ENCODE data around the gene ADGRD1. TPM values are rescaled to one million over a fixed set of nuclear protein-coding genes. Genes with fewer than 3 reads are reported as not detected.

ADGRD1 gene
- total RNA-seq, 1 donor from 2014 or later = 108 TPM

DNA sequence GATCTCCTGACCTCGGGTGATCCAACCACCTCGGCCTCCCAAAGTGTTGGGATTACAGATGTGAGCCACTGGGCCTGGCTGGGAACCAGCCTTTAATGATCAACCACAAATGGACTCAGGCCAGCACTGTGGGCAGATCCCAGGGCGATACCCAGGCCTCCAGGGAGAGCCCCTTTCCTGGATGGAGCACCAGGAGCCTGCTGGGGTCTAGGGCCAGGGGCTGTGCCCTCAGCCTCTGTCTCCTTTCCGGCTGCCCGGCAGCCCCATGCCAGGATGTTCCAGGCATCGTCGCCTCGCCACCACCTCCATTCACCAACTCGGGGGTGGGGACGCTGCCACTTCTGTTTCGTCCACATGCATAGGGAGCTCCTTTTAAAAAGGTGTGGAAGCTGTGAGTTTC lies 2.3 kb downstream of the ADGRD1 start:
- ATAC-seq (no peak), DNase-seq (no peak)
- no peaks in the 10 kb centered on the region for H3K9me3 ChIP-seq
- H3K4me1 ChIP-seq = peaks cover 28% of the 10 kb centered on the region
- H3K4me3 ChIP-seq = peak overlapping the region; percentile 66
- H3K27ac ChIP-seq = peak overlapping the region; percentile 86
- intact Hi-C loops (cut with DNase I) = no loop called here
- TF ChIP-seq, protein P1, sequence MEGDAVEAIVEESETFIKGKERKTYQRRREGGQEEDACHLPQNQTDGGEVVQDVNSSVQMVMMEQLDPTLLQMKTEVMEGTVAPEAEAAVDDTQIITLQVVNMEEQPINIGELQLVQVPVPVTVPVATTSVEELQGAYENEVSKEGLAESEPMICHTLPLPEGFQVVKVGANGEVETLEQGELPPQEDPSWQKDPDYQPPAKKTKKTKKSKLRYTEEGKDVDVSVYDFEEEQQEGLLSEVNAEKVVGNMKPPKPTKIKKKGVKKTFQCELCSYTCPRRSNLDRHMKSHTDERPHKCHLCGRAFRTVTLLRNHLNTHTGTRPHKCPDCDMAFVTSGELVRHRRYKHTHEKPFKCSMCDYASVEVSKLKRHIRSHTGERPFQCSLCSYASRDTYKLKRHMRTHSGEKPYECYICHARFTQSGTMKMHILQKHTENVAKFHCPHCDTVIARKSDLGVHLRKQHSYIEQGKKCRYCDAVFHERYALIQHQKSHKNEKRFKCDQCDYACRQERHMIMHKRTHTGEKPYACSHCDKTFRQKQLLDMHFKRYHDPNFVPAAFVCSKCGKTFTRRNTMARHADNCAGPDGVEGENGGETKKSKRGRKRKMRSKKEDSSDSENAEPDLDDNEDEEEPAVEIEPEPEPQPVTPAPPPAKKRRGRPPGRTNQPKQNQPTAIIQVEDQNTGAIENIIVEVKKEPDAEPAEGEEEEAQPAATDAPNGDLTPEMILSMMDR (IDR thresholded peaks at IDR 0.05) = no peak
- peaks cover 8% of the 10 kb centered on the region for H3K36me3 ChIP-seq
- H3K27me3 ChIP-seq (ENCODE audit: low read depth) = no peaks in the 10 kb centered on the region

DNA sequence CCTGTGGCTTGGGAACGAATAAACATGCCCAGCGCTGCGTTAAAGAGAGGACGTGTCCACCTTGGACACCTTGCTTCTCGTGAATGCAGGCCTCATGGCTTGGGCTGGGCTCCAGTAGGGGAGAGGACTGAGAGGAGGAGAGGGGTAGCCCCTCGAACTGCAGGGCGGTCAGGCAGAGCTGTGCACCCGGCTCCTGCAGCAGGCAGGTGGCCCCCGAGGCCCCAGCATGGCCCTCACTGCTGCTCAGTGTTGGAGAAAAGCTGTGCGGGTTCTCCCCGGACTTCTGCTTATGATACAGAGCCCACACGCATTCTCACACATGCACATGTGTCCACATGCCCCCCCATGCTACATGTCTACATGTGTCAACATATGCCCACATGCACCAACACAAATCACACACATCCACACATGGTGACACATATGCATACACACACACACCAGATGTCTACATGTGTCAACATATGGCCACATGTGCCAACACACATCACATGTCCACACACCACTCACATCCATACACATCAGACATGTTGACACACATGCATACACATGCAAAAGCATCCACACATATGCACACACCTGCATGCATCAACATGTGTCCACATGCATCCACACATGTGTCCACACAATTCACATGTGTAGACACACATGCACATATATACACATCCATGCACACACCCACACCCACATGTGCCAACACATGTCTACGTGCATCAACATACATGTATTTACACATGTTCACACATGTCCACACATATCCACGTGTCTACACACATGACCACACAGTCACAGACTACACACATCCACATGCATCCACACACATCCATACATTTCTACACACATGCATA lies 3.0 kb downstream of the ADGRD1 start:
- DNase-seq (no peak), ATAC-seq (no peak)
- Histone ChIP-seq H3K4me1 (peaks cover 28% of the 10 kb centered on the region), H3K36me3 (peaks cover 15% of the 10 kb centered on the region), H3K9me3 (no peaks in the 10 kb centered on the region), H3K27ac (peak overlapping the region; percentile 86), H3K4me3 (peak overlapping the region; percentile 66), H3K27me3 (ENCODE audit: low read depth) (no peaks in the 10 kb centered on the region)
- TF ChIP-seq, protein P1 (IDR thresholded peaks at IDR 0.05) = no peak
- intact Hi-C loops (cut with DNase I) = no loop called here

DNA sequence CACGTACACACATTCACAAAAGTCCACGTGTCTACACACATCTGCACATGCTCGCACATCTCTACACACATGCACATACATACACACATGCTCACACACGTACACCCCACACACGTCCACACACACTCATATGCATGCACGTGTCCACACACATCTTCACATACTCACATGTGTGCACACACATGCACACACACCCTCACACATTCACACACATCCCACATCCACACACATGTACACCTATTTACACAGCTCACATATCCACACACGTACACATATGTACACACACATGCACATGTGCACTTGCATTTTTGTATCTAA lies 3.6 kb downstream of the ADGRD1 start:
- peak overlapping the region; percentile 4 for H3K4me3 ChIP-seq
- TF ChIP-seq, protein P1 (IDR thresholded peaks at IDR 0.05) = no peak

DNA sequence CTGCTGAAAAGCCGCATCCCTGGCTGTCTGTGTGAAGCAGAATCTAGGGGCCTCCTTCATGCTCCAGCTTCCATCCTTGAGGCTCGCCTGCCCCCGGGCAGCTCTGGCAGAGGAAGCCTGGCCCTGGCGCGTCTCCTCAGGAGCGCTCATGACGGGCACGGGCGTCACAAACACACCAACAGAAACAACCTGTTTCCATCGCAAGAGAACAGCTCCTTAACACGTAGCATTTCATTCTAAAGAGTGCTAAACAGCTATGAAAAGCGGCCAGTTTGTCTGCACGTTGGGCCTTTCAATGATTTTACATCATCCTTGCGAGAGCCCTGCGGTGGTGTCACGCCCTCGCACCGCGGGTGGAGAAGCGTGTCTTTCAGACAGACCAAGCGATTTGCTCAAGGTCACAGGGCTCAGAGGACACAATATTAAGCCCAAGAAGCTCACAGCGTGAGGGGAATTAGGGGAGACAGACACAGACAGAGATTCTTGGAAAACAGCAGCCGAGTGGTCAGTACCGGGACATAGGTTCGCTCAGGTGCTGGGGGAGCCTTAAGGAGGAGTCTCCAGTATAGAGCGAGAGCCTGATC lies 4.9 kb downstream of the ADGRD1 start:
- TF ChIP-seq, protein P1 (IDR thresholded peaks at IDR 0.05) = no peak
- DNase-seq (no peak), ATAC-seq (no peak)
- Histone ChIP-seq H3K9me3 (no peaks in the 10 kb centered on the region), H3K36me3 (peaks cover 17% of the 10 kb centered on the region), H3K27ac (no peak overlapping the region), H3K4me3 (no peak overlapping the region), H3K27me3 (ENCODE audit: low read depth) (no peaks in the 10 kb centered on the region), H3K4me1 (peaks cover 20% of the 10 kb centered on the region)
- intact Hi-C loops (cut with DNase I) = no loop called here

More for the DNA sequence above, 3.6 kb downstream of the ADGRD1 start:
- ATAC-seq (no peak), DNase-seq (no peak)
- Histone ChIP-seq H3K36me3 (peaks cover 17% of the 10 kb centered on the region), H3K27ac (no peak overlapping the region), H3K9me3 (no peaks in the 10 kb centered on the region), H3K4me1 (peaks cover 28% of the 10 kb centered on the region), H3K27me3 (ENCODE audit: low read depth) (no peaks in the 10 kb centered on the region)
- intact Hi-C loops (cut with DNase I) = no loop called here

DNA sequence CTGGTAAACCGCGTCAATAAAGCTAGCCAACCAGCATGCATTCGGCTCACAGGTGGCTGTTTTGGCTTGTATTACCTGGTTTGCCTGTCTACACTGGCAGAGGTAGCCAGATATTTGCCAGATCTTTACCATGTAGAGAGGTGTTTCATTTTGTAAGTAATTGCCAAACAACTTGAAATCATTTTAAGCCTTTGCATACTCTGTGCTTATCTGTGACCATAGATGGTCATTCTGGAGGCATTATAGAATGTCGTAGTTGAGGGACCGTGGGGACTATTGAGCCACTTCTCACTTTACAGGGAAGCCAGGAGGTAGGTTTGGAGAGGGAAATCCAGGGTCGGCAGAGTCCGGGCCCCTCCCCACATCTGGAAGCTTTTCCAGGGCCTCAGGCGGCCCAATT lies 5.9 kb downstream of the ADGRD1 start:
- Histone ChIP-seq H3K36me3 (peaks cover 17% of the 10 kb centered on the region), H3K4me3 (no peak overlapping the region), H3K9me3 (no peaks in the 10 kb centered on the region), H3K27ac (no peak overlapping the region), H3K27me3 (ENCODE audit: low read depth) (no peaks in the 10 kb centered on the region), H3K4me1 (peaks cover 13% of the 10 kb centered on the region)
- TF ChIP-seq, protein P1 (IDR thresholded peaks at IDR 0.05) = no peak
- ATAC-seq (no peak), DNase-seq (no peak)
- intact Hi-C loops (cut with DNase I) = no loop called here

Measured in lower lobe of right lung (tissue), 2 donors.